ENCODE measurements around the gene DAPK1. TPM values are rescaled to one million over a fixed set of nuclear protein-coding genes. Genes with fewer than 3 reads are reported as not detected.
A peak's percentile ranks its signal among the peaks of the same experiment; 100 is the strongest.

The DAPK1 gene
- total RNA-seq, 1 donor from 2014 or later, result 196 TPM

DNA sequence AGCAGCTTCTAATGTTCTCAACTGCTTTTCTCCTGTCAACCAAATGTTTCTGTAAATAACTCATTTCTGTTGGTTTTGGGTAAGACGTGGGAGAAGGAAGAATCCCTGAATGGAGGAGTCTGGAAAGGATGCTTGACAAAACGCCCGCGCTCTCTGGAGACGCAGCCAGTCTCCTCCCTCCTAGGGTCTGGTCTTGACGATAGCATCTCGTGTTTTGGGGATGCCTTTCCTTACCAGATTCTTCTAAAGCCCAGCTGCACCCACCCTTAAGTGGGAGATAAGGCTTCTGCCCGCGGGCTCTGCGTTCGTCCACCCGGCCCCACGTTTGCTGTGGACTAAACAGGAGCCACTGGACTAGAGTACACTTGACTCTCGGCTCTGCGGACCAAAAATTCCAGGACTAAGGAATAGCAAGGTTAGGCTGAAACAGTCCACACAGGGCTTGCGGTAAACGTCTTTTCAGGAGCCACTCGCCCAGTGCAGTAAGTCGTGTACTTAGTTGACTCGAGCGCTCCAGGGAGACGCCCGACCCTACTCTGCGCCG lies 227.8 kb downstream of the DAPK1 start:
- H3K36me3 ChIP-seq, result peaks cover 28% of the 10 kb centered on the region
- peak overlapping the region; percentile 90 for H3K27ac ChIP-seq
- H3K4me3 ChIP-seq, result peak overlapping the region; percentile 70
- H3K9me3 ChIP-seq, result no peaks in the 10 kb centered on the region
- DNase-seq (no peak), ATAC-seq (peak in 1 of 2 donors; percentile 1)
- H3K27me3 ChIP-seq (ENCODE audit: low read depth), result no peaks in the 10 kb centered on the region
- H3K4me1 ChIP-seq, result peaks cover 31% of the 10 kb centered on the region
- TF ChIP-seq, protein P1, sequence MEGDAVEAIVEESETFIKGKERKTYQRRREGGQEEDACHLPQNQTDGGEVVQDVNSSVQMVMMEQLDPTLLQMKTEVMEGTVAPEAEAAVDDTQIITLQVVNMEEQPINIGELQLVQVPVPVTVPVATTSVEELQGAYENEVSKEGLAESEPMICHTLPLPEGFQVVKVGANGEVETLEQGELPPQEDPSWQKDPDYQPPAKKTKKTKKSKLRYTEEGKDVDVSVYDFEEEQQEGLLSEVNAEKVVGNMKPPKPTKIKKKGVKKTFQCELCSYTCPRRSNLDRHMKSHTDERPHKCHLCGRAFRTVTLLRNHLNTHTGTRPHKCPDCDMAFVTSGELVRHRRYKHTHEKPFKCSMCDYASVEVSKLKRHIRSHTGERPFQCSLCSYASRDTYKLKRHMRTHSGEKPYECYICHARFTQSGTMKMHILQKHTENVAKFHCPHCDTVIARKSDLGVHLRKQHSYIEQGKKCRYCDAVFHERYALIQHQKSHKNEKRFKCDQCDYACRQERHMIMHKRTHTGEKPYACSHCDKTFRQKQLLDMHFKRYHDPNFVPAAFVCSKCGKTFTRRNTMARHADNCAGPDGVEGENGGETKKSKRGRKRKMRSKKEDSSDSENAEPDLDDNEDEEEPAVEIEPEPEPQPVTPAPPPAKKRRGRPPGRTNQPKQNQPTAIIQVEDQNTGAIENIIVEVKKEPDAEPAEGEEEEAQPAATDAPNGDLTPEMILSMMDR (IDR thresholded peaks at IDR 0.05), result no peak
- intact Hi-C loops (cut with DNase I), result no loop called here

DNA sequence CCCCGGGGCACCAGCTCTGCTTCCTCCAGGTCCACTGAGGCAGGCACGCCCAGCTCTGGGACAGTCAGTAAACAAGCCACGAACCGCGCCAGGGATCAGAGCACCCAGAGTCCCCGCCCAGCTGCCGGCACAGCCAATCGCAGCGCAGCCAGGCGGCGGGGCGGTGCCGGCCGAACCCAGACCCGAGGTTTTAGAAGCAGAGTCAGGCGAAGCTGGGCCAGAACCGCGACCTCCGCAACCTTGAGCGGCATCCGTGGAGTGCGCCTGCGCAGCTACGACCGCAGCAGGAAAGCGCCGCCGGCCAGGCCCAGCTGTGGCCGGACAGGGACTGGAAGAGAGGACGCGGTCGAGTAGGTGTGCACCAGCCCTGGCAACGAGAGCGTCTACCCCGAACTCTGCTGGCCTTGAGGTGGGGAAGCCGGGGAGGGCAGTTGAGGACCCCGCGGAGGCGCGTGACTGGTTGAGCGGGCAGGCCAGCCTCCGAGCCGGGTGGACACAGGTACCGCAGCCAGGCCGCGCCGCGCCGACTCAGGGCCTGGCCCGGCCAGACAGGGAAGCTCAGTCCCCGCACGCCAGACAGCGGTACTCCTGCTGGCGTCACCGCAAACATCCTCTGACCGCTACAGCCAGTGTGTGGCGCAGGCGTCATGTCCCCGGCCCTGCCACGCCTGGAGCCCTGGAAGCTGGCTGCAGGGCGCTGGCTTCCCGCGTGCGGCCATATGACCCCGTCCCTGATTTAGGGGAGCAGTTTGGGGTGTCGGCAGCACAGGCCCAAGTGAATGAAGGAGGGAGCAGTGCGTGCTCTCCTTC lies 228.4 kb downstream of the DAPK1 start, which contains the start of gene CTSL:
TSS of gene CTSL (plus strand) at position 220 of the 810 bp plus-strand sequence. CDS start 1,485 bp downstream, outside the sequence.
- TF ChIP-seq, protein P1 (IDR thresholded peaks at IDR 0.05), result peak; percentile 22
- Histone ChIP-seq H3K4me3 (peak within 1 kb of the TSS; percentile 70), H3K9me3 (no peaks in the 10 kb centered on the region), H3K27me3 (ENCODE audit: low read depth) (no peaks in the 10 kb centered on the region), H3K4me1 (peaks cover 32% of the 10 kb centered on the region), H3K36me3 (peaks cover 35% of the 10 kb centered on the region), H3K27ac (peak within 1 kb of the TSS; percentile 90)
- ATAC-seq (peak; percentile 96 to 97), DNase-seq (peak; percentile 92)
- intact Hi-C loops (cut with DNase I), result no loop called here

DNA sequence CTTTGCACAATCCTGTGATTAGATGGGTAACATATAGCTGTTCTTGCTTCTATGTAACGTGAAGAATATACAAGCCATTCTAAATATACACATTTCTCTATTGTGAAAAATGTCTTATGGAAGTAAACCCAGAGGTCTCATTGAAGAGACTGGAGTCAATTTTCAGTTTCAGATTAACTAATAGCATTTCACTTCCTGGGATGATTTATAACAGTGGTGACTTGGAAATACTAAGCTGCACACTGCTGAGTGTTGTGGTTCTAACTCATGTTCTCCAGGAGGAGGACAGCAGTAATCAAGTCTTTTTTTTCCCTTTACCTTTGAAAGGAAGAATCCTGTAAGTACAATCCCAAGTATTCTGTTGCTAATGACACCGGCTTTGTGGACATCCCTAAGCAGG lies 231.6 kb downstream of the DAPK1 start:
- TF ChIP-seq, protein P1 (IDR thresholded peaks at IDR 0.05), result no peak
- no peaks in the 10 kb centered on the region for H3K27me3 ChIP-seq (ENCODE audit: low read depth)
- no peaks in the 10 kb centered on the region for H3K9me3 ChIP-seq
- DNase-seq (no peak), ATAC-seq (no peak)
- no peak overlapping the region for H3K27ac ChIP-seq
- H3K4me1 ChIP-seq, result peaks cover 32% of the 10 kb centered on the region
- intact Hi-C loops (cut with DNase I), result no loop called here
- H3K36me3 ChIP-seq, result peaks cover 42% of the 10 kb centered on the region
- H3K4me3 ChIP-seq, result no peak overlapping the region

DNA sequence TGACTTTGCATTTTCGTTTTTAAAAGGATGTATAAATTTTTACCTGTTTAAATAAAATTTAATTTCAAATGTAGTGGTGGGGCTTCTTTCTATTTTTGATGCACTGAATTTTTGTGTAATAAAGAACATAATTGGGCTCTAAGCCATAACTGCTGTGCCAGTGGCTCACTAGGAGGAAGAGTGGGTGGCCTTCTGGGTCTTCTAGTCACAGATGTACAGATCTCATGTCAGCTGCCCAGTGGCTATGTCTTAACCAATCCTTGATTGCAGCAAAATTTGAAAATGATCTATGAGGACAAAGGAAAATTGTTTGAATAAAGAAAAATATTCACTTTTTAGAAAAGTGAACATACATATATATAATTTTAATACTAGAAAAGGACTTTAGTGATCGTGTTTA lies 233.7 kb downstream of the DAPK1 start:
- Histone ChIP-seq H3K36me3 (peaks cover 42% of the 10 kb centered on the region), H3K27ac (no peak overlapping the region), H3K9me3 (no peaks in the 10 kb centered on the region), H3K4me3 (no peak overlapping the region), H3K27me3 (ENCODE audit: low read depth) (no peaks in the 10 kb centered on the region), H3K4me1 (peaks cover 27% of the 10 kb centered on the region)
- DNase-seq, result no peak
- TF ChIP-seq, protein P1 (IDR thresholded peaks at IDR 0.05), result no peak
- intact Hi-C loops (cut with DNase I), result no loop called here
- ATAC-seq, result no peak

DNA sequence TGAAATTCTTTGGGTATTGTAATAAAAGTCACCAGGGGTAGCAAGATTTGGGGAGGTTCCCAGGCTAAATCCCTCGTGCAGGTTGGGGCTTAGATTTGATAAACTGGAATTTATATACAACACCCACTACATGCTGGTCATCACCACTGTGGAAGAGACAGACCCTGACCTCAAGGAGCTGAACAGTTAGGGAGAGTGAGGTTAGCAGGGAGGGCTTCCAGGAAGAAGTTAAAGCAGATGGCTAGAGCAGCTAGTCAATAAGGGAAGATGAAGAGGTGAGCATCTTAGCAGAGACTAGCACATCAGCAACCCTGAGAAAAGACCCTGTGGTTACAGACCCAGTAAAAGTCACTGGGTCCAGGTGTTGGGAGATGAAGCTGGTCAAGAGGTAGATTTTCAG lies 234.7 kb downstream of the DAPK1 start:
- Histone ChIP-seq H3K4me3 (no peak overlapping the region), H3K27me3 (ENCODE audit: low read depth) (no peaks in the 10 kb centered on the region), H3K27ac (no peak overlapping the region), H3K9me3 (no peaks in the 10 kb centered on the region), H3K4me1 (peaks cover 19% of the 10 kb centered on the region), H3K36me3 (peaks cover 42% of the 10 kb centered on the region)
- no peak for DNase-seq
- ATAC-seq, result no peak
- TF ChIP-seq, protein P1 (IDR thresholded peaks at IDR 0.05), result no peak
- intact Hi-C loops (cut with DNase I), result no loop called here
